GM10847 (cell line): Measurements from ENCODE around the gene PAK2.

Experiments
- POLR2A ChIP-seq: IDR thresholded peaks from 2 replicates; pipeline ENCODE4 v1.6.1; 2011; ENCODE audit not compliant: insufficient read length; ENCODE audit errors: extremely low read depth

PAK2 gene

GRCh38 chr3:196739671-196740480 lies at the start of gene PAK2:
Gene PAK2 (plus strand): TSS chr3:196739857. CDS start chr3:196782647, 42,790 bp downstream.
- no peak for TF ChIP-seq POLR2A

GRCh38 chr3:196689941-196690660 lies 49.6 kb upstream of the PAK2 start:
- no peak for TF ChIP-seq POLR2A

GRCh38 chr3:196691386-196691785 lies 48.3 kb upstream of the PAK2 start:
- TF ChIP-seq POLR2A = no peak

- no peak for TF ChIP-seq POLR2A
These were observed 45.4 kb upstream of the PAK2 start for GRCh38 chr3:196694202-196694638.

GRCh38 chr3:196694941-196695848 lies 44.5 kb upstream of the PAK2 start:
- TF ChIP-seq POLR2A = no peak

- TF ChIP-seq POLR2A = no peak
These were observed 43.8 kb upstream of the PAK2 start for GRCh38 chr3:196695849-196696226.

GRCh38 chr3:196697270-196697669 lies 42.4 kb upstream of the PAK2 start:
- no peak for TF ChIP-seq POLR2A

- TF ChIP-seq POLR2A = no peak
These were observed 39.9 kb upstream of the PAK2 start for GRCh38 chr3:196699749-196700148.

- TF ChIP-seq POLR2A = no peak
These were observed 38.9 kb upstream of the PAK2 start for GRCh38 chr3:196700801-196701200.

- TF ChIP-seq POLR2A = no peak
These were observed 33.3 kb upstream of the PAK2 start for GRCh38 chr3:196706327-196706726.

GRCh38 chr3:196706731-196707130 lies 32.9 kb upstream of the PAK2 start:
- TF ChIP-seq POLR2A = no peak

- TF ChIP-seq POLR2A = no peak
These were observed 32.1 kb upstream of the PAK2 start for GRCh38 chr3:196707566-196707965.

GRCh38 chr3:196708467-196708866 lies 31.2 kb upstream of the PAK2 start:
- no peak for TF ChIP-seq POLR2A

GRCh38 chr3:196711838-196712513 lies 27.7 kb upstream of the PAK2 start, which contains the start of the genes CEP19 and PIGX:
Gene CEP19 (minus strand): TSS chr3:196712250. CDS start chr3:196708657, 3,593 bp downstream.
Gene PIGX (plus strand): TSS chr3:196712377.
- TF ChIP-seq POLR2A = peak; percentile 87
